Trophoblast cell (in vitro differentiated cells and primary cell): ENCODE measurements around the gene DNAH17.

Source experiments
- DNase-seq, 2 donors: peaks; one replicate each; pipeline ENCODE4 v3.0.0-alpha.2; 2016
- H2AFZ ChIP-seq: 2 replicates; pipeline ENCODE4 v1.6.1; 2013; ENCODE audit warnings: low read length, moderate library complexity, mild to moderate bottlenecking; ENCODE audit not compliant: insufficient read depth, poor library complexity
- H2AK5ac ChIP-seq: 2 replicates; pipeline ENCODE4 v1.6.1; 2013; ENCODE audit warnings: mild to moderate bottlenecking, low read length
- H2BK120ac ChIP-seq: 2 replicates; pipeline ENCODE4 v1.6.1; 2013; ENCODE audit warnings: low read length, mild to moderate bottlenecking, moderate library complexity; ENCODE audit not compliant: insufficient read depth, poor library complexity
- H2BK12ac ChIP-seq: 2 replicates; pipeline ENCODE4 v1.6.1; 2013; ENCODE audit warnings: mild to moderate bottlenecking, low read length, moderate library complexity
- H2BK5ac ChIP-seq: 2 replicates; pipeline ENCODE4 v1.6.1; 2013; ENCODE audit warnings: low read length, low read depth, moderate library complexity, mild to moderate bottlenecking; ENCODE audit not compliant: poor library complexity
- H3K14ac ChIP-seq: 2 replicates; pipeline ENCODE4 v1.6.1; 2013; ENCODE audit warnings: mild to moderate bottlenecking, low read length
- H3K18ac ChIP-seq: 2 replicates; pipeline ENCODE4 v1.6.1; 2013; ENCODE audit warnings: mild to moderate bottlenecking, low read length
- H3K23ac ChIP-seq: 2 replicates; pipeline ENCODE4 v1.6.1; 2013; ENCODE audit warnings: low read length
- H3K27ac ChIP-seq: 2 replicates; pipeline ENCODE4 v1.5.1; 2013; ENCODE audit warnings: low read depth, mild to moderate bottlenecking, inconsistent platforms, low read length, moderate library complexity
- H3K27me3 ChIP-seq: 2 replicates; pipeline ENCODE4 v1.6.1; 2013; ENCODE audit warnings: inconsistent platforms, mild to moderate bottlenecking, low read length, moderate library complexity; ENCODE audit not compliant: insufficient read depth
- H3K36me3 ChIP-seq, 2 experiments: 1 replicate in 1 of 2; 2 replicates in 1 of 2; pipeline ENCODE4 v1.6.1; 2013; ENCODE audit warnings: low read length in 2 of 2, mild to moderate bottlenecking in 2 of 2, moderate library complexity in 1 of 2; ENCODE audit not compliant: insufficient read depth in 2 of 2, control insufficient read depth in 1 of 2
- H3K4ac ChIP-seq: 2 replicates; pipeline ENCODE4 v1.6.1; 2013; ENCODE audit warnings: low read depth, mild to moderate bottlenecking, low read length, moderate library complexity
- H3K4me1 ChIP-seq, 2 experiments: 1 replicate in 1 of 2; 2 replicates in 1 of 2; pipeline ENCODE4 v1.6.1; 2013; ENCODE audit warnings: low read length in 2 of 2, mild to moderate bottlenecking in 2 of 2, moderate library complexity in 1 of 2; ENCODE audit not compliant: insufficient read depth in 2 of 2, control insufficient read depth in 1 of 2
- H3K4me2 ChIP-seq: 2 replicates; pipeline ENCODE4 v1.6.1; 2013; ENCODE audit warnings: inconsistent platforms, mild to moderate bottlenecking, low read length, moderate library complexity
- H3K4me3 ChIP-seq: 2 replicates; pipeline ENCODE4 v1.5.1; 2013; ENCODE audit warnings: mild to moderate bottlenecking, low read depth, low read length, inconsistent platforms
- H3K79me1 ChIP-seq: one replicate; pipeline ENCODE4 v1.6.1; 2013; ENCODE audit warnings: low read length
- H3K79me2 ChIP-seq: 2 replicates; pipeline ENCODE4 v1.6.1; 2013; ENCODE audit warnings: low read length, mild to moderate bottlenecking; ENCODE audit not compliant: control insufficient read depth, insufficient read depth, poor library complexity
- H3K9ac ChIP-seq: 2 replicates; pipeline ENCODE4 v1.6.1; 2013; ENCODE audit warnings: mild to moderate bottlenecking, low read length
- H3K9me3 ChIP-seq: 2 replicates; pipeline ENCODE4 v1.6.1; 2013; ENCODE audit warnings: low read depth, mild to moderate bottlenecking, control low read depth, inconsistent platforms, low read length; ENCODE audit not compliant: insufficient read depth
- H4K12ac ChIP-seq: 2 replicates; pipeline ENCODE4 v1.6.1; 2013; ENCODE audit warnings: low read depth, mild to moderate bottlenecking, low read length, moderate library complexity
- H4K8ac ChIP-seq: 2 replicates; pipeline ENCODE4 v1.6.1; 2013; ENCODE audit warnings: low read depth, mild to moderate bottlenecking, low read length, moderate library complexity
- H4K91ac ChIP-seq: one replicate; pipeline ENCODE4 v1.6.1; 2013; ENCODE audit warnings: low read depth, mild to moderate bottlenecking, low read length, moderate library complexity
- WGBS: extraction: QIAGEN DNeasy Blood & Tissue Kit; methylation state at CpG from one replicate; pipeline ENCODE4 v1.1.7; 2013; ENCODE audit warnings: missing lambda C conversion rate; ENCODE audit not compliant: insufficient read length, insufficient coverage; ENCODE audit errors: extremely low coverage; 5-methylcytosine and 5-hydroxymethylcytosine counted together

The DNAH17 gene

GRCh38 chr17:78501241-78502036, 75.8 kb downstream of the DNAH17 start:
- H3K9me3 ChIP-seq, result peaks cover 4% of the 10 kb centered on the region
- no peak overlapping the region for H3K9ac ChIP-seq
- no peaks in the 10 kb centered on the region for H3K79me1 ChIP-seq
- H2BK5ac ChIP-seq, result no peak overlapping the region
- no peaks in the 10 kb centered on the region for H3K4me1 ChIP-seq
- WGBS, result no CpG with 5 or more reads among the region's 27 CpGs
- no peak overlapping the region for H3K4ac ChIP-seq
- no peak overlapping the region for H4K8ac ChIP-seq
- H3K23ac ChIP-seq, result no peak overlapping the region
- H3K4me3 ChIP-seq, result no peak overlapping the region
- H4K91ac ChIP-seq, result no peak overlapping the region
- no peak for DNase-seq
- no peak overlapping the region for H3K18ac ChIP-seq
- no peak overlapping the region for H4K12ac ChIP-seq
- no peak overlapping the region for H2AFZ ChIP-seq
- H3K4me2 ChIP-seq, result no peak overlapping the region
- H3K27me3 ChIP-seq, result no peaks in the 10 kb centered on the region
- no peak overlapping the region for H3K27ac ChIP-seq
- no peak overlapping the region for H2BK120ac ChIP-seq
- no peaks in the 10 kb centered on the region for H3K36me3 ChIP-seq
- H3K14ac ChIP-seq, result no peak overlapping the region
- H2BK12ac ChIP-seq, result no peak overlapping the region
- no peak overlapping the region for H2AK5ac ChIP-seq
- no peaks in the 10 kb centered on the region for H3K79me2 ChIP-seq

GRCh38 chr17:78500806-78501205, 76.4 kb downstream of the DNAH17 start:
- Histone ChIP-seq H2AK5ac (no peak overlapping the region), H4K8ac (no peak overlapping the region), H3K4ac (no peak overlapping the region), H3K79me2 (no peaks in the 10 kb centered on the region), H3K18ac (no peak overlapping the region), H3K14ac (no peak overlapping the region), H3K23ac (no peak overlapping the region), H3K9ac (no peak overlapping the region), H4K91ac (no peak overlapping the region), H4K12ac (no peak overlapping the region), H3K9me3 (peaks cover 4% of the 10 kb centered on the region), H3K79me1 (no peaks in the 10 kb centered on the region), H2BK5ac (no peak overlapping the region), H3K4me2 (no peak overlapping the region), H2BK12ac (no peak overlapping the region), H3K27ac (no peak overlapping the region), H3K4me3 (no peak overlapping the region), H2BK120ac (no peak overlapping the region), H2AFZ (no peak overlapping the region), H3K36me3 (no peaks in the 10 kb centered on the region), H3K27me3 (no peaks in the 10 kb centered on the region), H3K4me1 (no peaks in the 10 kb centered on the region)
- DNase-seq, result no peak
- no CpG with 5 or more reads among the region's 7 CpGs for WGBS

DNA sequence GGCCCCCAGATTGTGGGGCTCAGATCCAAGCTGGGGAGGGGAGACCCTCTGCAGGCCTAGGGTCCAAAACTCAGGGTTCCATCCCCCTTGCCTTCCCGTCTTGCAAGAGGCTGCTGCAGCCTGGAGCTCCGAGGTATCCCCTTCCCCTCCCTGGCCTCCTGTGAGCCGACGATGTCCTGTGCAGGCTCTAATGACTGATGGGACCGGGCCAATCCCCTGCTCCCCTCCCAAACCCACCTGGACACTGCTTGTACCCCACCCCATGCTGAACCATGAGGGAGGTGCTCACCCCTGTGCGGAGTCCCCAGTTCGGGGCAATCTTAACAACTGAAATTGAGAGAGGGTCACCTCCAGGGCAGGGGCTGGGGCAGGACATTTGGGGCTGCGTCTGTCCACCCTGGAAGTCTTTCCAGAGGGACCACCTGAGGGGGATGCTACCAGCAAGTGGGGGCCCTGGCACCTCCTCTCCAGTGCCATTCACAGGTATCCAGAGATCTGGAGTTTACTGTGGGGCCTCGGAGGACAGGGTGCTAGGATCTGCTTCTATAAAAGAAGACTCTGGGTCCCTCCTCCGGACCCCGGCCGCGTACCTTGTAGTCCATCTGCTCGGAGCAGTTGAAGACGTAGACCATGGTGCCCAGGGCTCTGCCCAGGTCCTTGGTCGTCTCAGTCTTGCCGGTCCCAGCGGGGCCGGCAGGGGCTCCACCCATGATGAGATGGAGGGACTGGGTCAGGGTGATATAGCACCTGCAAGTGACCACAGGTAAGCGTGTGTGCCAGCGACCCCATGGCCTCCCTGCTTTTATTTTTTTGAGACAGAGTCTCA, 77.3 kb downstream of the DNAH17 start:
- no peak overlapping the region for H4K91ac ChIP-seq
- no CpG with 5 or more reads among the region's 21 CpGs for WGBS
- no peak overlapping the region for H3K23ac ChIP-seq
- H2BK120ac ChIP-seq, result no peak overlapping the region
- H3K4me3 ChIP-seq, result no peak overlapping the region
- no peak overlapping the region for H4K8ac ChIP-seq
- H2AK5ac ChIP-seq, result no peak overlapping the region
- peaks cover 2% of the 10 kb centered on the region for H3K9me3 ChIP-seq
- H3K9ac ChIP-seq, result no peak overlapping the region
- no peak for DNase-seq
- no peak overlapping the region for H2BK5ac ChIP-seq
- H3K27ac ChIP-seq, result no peak overlapping the region
- no peak overlapping the region for H4K12ac ChIP-seq
- no peaks in the 10 kb centered on the region for H3K4me1 ChIP-seq
- no peaks in the 10 kb centered on the region for H3K79me1 ChIP-seq
- no peak overlapping the region for H3K4ac ChIP-seq
- no peaks in the 10 kb centered on the region for H3K27me3 ChIP-seq
- no peak overlapping the region for H3K14ac ChIP-seq
- H3K36me3 ChIP-seq, result no peaks in the 10 kb centered on the region
- no peak overlapping the region for H3K18ac ChIP-seq
- no peak overlapping the region for H3K4me2 ChIP-seq
- H2BK12ac ChIP-seq, result no peak overlapping the region
- H2AFZ ChIP-seq, result no peak overlapping the region
- H3K79me2 ChIP-seq, result no peaks in the 10 kb centered on the region

GRCh38 chr17:78498848-78499247, 78.3 kb downstream of the DNAH17 start:
- no CpG with 5 or more reads among the region's 17 CpGs for WGBS
- H2BK120ac ChIP-seq, result no peak overlapping the region

More at GRCh38 chr17:78498848-78499247, 78.3 kb downstream of the DNAH17 start:
- H3K4ac ChIP-seq, result no peak overlapping the region
- peaks cover 2% of the 10 kb centered on the region for H3K9me3 ChIP-seq
- H3K79me1 ChIP-seq, result no peaks in the 10 kb centered on the region
- no peak overlapping the region for H4K8ac ChIP-seq
- H3K14ac ChIP-seq, result no peak overlapping the region
- H3K27me3 ChIP-seq, result no peaks in the 10 kb centered on the region
- no peaks in the 10 kb centered on the region for H3K4me1 ChIP-seq
- H2BK5ac ChIP-seq, result no peak overlapping the region
- H3K18ac ChIP-seq, result no peak overlapping the region
- no peak overlapping the region for H4K12ac ChIP-seq
- no peak overlapping the region for H2AK5ac ChIP-seq
- H3K23ac ChIP-seq, result no peak overlapping the region
- no peaks in the 10 kb centered on the region for H3K79me2 ChIP-seq
- no peak overlapping the region for H3K9ac ChIP-seq
- H3K36me3 ChIP-seq, result no peaks in the 10 kb centered on the region
- no peak overlapping the region for H2BK12ac ChIP-seq
- no peak overlapping the region for H3K4me2 ChIP-seq
- H4K91ac ChIP-seq, result no peak overlapping the region
- H2AFZ ChIP-seq, result no peak overlapping the region
- H3K4me3 ChIP-seq, result no peak overlapping the region
- no peak overlapping the region for H3K27ac ChIP-seq
- DNase-seq, result peak in 1 of 2 donors; percentile 14
